SK-N-SH (cell line): Measurements from ENCODE around the gene STRBP. TPM values are rescaled to one million over a fixed set of nuclear protein-coding genes. Genes with fewer than 3 reads are reported as not detected.

Experiments used
- CTCF ChIA-PET: fragments of 300-600, 350-600 bp; formaldehyde crosslinking; extraction: SDS; loops from one replicate; lab custom pipeline; 2021; lab: Yijun Ruan, JAX
- POLR2A ChIA-PET: fragments of 350-600 bp; sonication (Branson Sonifier 250); formaldehyde crosslinking; extraction: SDS; loops from one replicate; lab custom pipeline; 2020; ENCODE audit warnings: antibody characterized with exemption, inconsistent platforms; lab: Yijun Ruan, JAX
- DNase-seq: peaks from one replicate; pipeline ENCODE4 v3.0.0; 2012
- H2AFZ ChIP-seq: fragments of 200-600 bp; sonication (generic); 2 replicates; pipeline ENCODE4 v1.8.1; 2016; ENCODE audit warnings: antibody characterized with exemption, mild to moderate bottlenecking, low read depth
- H3F3A ChIP-seq: fragments of 200-600 bp; sonication (generic); replicated peaks from 2 replicates; pipeline ENCODE3; 2016; ENCODE audit warnings: antibody characterized with exemption, mild to moderate bottlenecking; ENCODE audit not compliant: insufficient read depth
- H3K27ac ChIP-seq, 2 experiments: fragments of 200-500 bp in 1 of 2; fragments of 200-600 bp in 1 of 2; sonication (Bioruptor generic) in 1 of 2; sonication (generic), shearing (Covaris generic) in 1 of 2; 2 replicates each; pipeline versions ENCODE4 v1.5.1 to v1.6.1; 2014 to 2016; ENCODE audit warnings: low read depth in 2 of 2, inconsistent platforms in 1 of 2, low read length in 1 of 2, mild to moderate bottlenecking in 1 of 2, mixed read lengths in 1 of 2
- H3K27me3 ChIP-seq: fragments of 200-600 bp; sonication (generic), shearing (Covaris generic); 2 replicates; pipeline ENCODE4 v1.6.1; 2016; ENCODE audit warnings: mixed run types; ENCODE audit not compliant: insufficient read depth
- H3K36me3 ChIP-seq, 2 experiments: fragments of 200-500 bp in 1 of 2; fragments of 200-600 bp in 1 of 2; sonication (Bioruptor generic) in 1 of 2; sonication (generic) in 1 of 2; replicated peaks in 1 of 2; 2 replicates each; pipeline versions ENCODE3 to v1.5.1; 2014 to 2016; ENCODE audit warnings: low read length in 1 of 2, mild to moderate bottlenecking in 1 of 2; ENCODE audit not compliant: insufficient read depth in 2 of 2, control insufficient read depth in 1 of 2
- H3K4me1 ChIP-seq, 2 experiments: fragments of 200-500 bp in 1 of 2; fragments of 200-600 bp in 1 of 2; sonication (Bioruptor generic) in 1 of 2; sonication (generic), shearing (Covaris generic) in 1 of 2; 2 replicates each; pipeline versions ENCODE4 v1.5.1 to v1.6.1; 2014 to 2016; ENCODE audit warnings: low read depth in 1 of 2, low read length in 1 of 2, mixed run types in 1 of 2; ENCODE audit not compliant: insufficient read depth in 2 of 2, control insufficient read depth in 1 of 2
- H3K4me2 ChIP-seq: fragments of 200-600 bp; sonication (generic), shearing (Covaris generic); 2 replicates; pipeline ENCODE4 v1.6.1; 2017; ENCODE audit warnings: mixed run types
- H3K4me3 ChIP-seq, 2 experiments: fragments of 200-500 bp in 1 of 2; fragments of 200-600 bp in 1 of 2; sonication (Bioruptor generic) in 1 of 2; sonication (generic), shearing (Covaris generic) in 1 of 2; 2 replicates each; pipeline versions ENCODE4 v1.5.1 to v1.8.1; 2014 to 2016; ENCODE audit warnings: low read depth in 2 of 2, inconsistent platforms in 1 of 2, low read length in 1 of 2, mild to moderate bottlenecking in 1 of 2, mixed read lengths in 1 of 2, moderate library complexity in 1 of 2
- H3K79me2 ChIP-seq: fragments of 200-600 bp; sonication (generic); 2 replicates; pipeline ENCODE4 v1.8.1; 2017; ENCODE audit warnings: mild to moderate bottlenecking; ENCODE audit not compliant: insufficient read depth
- H3K9ac ChIP-seq: fragments of 200-600 bp; sonication (generic); 2 replicates; pipeline ENCODE4 v1.6.1; 2017; ENCODE audit warnings: mixed run types
- H3K9me2 ChIP-seq: fragments of 200-600 bp; sonication (generic); 2 replicates; pipeline ENCODE4 v1.6.1; 2017; ENCODE audit warnings: mixed run types
- H3K9me3 ChIP-seq: fragments of 200-600 bp; sonication (generic); 2 replicates; pipeline ENCODE4 v1.6.1; 2017; ENCODE audit warnings: mixed run types, mild to moderate bottlenecking, moderate library complexity
- H4K20me1 ChIP-seq: fragments of 200-600 bp; sonication (generic); 2 replicates; pipeline ENCODE4 v1.6.1; 2017; ENCODE audit warnings: mild to moderate bottlenecking, mixed run types; ENCODE audit not compliant: insufficient read depth
- CHD2 ChIP-seq: fragments of 150-350 bp; IDR thresholded peaks from 2 replicates; pipeline ENCODE4 v1.6.1; 2018; ENCODE audit warnings: low read length; ENCODE audit not compliant: partially characterized antibody
- ELF1 ChIP-seq: IDR thresholded peaks from 2 replicates; pipeline ENCODE4 v1.4.0; 2012
- EZH2phosphoT487 ChIP-seq: fragments of 200-600 bp; sonication (generic); IDR thresholded peaks from 2 replicates; pipeline ENCODE4 v1.6.1; 2017; ENCODE audit warnings: low read depth, mixed run types, mild to moderate bottlenecking, antibody characterized with exemption, moderate library complexity, borderline replicate concordance
- FOXJ3 ChIP-seq: sonication (generic); formaldehyde crosslinking; IDR thresholded peaks from 2 replicates; pipeline ENCODE4 v1.5.1; 2020; ENCODE audit warnings: mild to moderate bottlenecking, missing genetic modification reagents
- FOXM1 ChIP-seq: IDR thresholded peaks from 2 replicates; pipeline ENCODE4 v1.4.0; 2012; ENCODE audit warnings: low read depth, mild to moderate bottlenecking
- GATA2 ChIP-seq: sonication (generic); formaldehyde crosslinking; IDR thresholded peaks from 2 replicates; pipeline ENCODE4 v1.5.0; 2020; ENCODE audit warnings: mild to moderate bottlenecking, missing genetic modification reagents
- JUND ChIP-seq: IDR thresholded peaks from 2 replicates; pipeline ENCODE4 v1.4.0; 2012
- MEF2A ChIP-seq: IDR thresholded peaks from 2 replicates; pipeline ENCODE4 v1.4.0; 2012; ENCODE audit warnings: low read depth, borderline replicate concordance
- MXI1 ChIP-seq: IDR thresholded peaks from 2 replicates; pipeline ENCODE4 v1.6.1; 2012; ENCODE audit warnings: mild to moderate bottlenecking, low read depth, low read length, improper control_type of control experiment
- POLR2AphosphoS5 ChIP-seq: IDR thresholded peaks from 2 replicates; pipeline ENCODE4 v1.6.1; 2012; ENCODE audit warnings: low read depth, low read length
- RAD21 ChIP-seq: IDR thresholded peaks from 2 replicates; pipeline ENCODE4 v1.6.1; 2012; ENCODE audit warnings: mild to moderate bottlenecking, low read length
- SMC3 ChIP-seq: IDR thresholded peaks from 2 replicates; pipeline ENCODE4 v1.6.1; 2012; ENCODE audit warnings: low read depth, low read length, improper control_type of control experiment
- TCF12 ChIP-seq: IDR thresholded peaks from 2 replicates; pipeline ENCODE4 v1.4.0; 2012
- TEAD4 ChIP-seq: IDR thresholded peaks from 2 replicates; pipeline ENCODE4 v1.4.0; 2012; ENCODE audit warnings: mild to moderate bottlenecking, borderline replicate concordance; ENCODE audit not compliant: insufficient read depth
- whole genome bisulfite sequencing: methylation state at CpG from one replicate; pipeline ENCODE4 v1.1.6; 2017; ENCODE audit warnings: low lambda C conversion rate; 5-methylcytosine and 5-hydroxymethylcytosine counted together
- polyA plus RNA-seq, 3 experiments: library from polyadenylated mRNA; depleted of rRNA; stranded (reverse); fragments of >200 nt; gene quantifications; 2 replicates each; pipeline ENCODE4 v1.2.3, GENCODE V29; 2012
- TF ChIP-seq, protein P1 (sequence below): fragments of 150-350 bp; IDR thresholded peaks from 2 replicates; pipeline ENCODE4 v1.6.1; 2017; ENCODE audit warnings: antibody characterized with exemption, low read length, low read depth, borderline replicate concordance
- TF ChIP-seq, protein P2 (sequence below): IDR thresholded peaks from 2 replicates; pipeline ENCODE4 v1.6.1; 2012; ENCODE audit warnings: mild to moderate bottlenecking, low read depth, low read length, moderate library complexity
- TF ChIP-seq, protein P3 (sequence below): IDR thresholded peaks from 2 replicates; pipeline ENCODE4; 2012
- TF ChIP-seq, protein P4 (sequence below): IDR thresholded peaks from 2 replicates; pipeline ENCODE4 v1.4.0; 2012; ENCODE audit warnings: low read depth, borderline replicate concordance
- TF ChIP-seq, protein P5 (sequence below): fragments of 200-600 bp; sonication (generic); IDR thresholded peaks from 2 replicates; pipeline ENCODE4 v1.6.1; 2017; ENCODE audit warnings: antibody characterized with exemption, mild to moderate bottlenecking, moderate library complexity

The STRBP gene
- polyA plus RNA-seq, 1 of the 3 experiments (the other 2 are of a cell fraction) = 5.9 TPM

DNA sequence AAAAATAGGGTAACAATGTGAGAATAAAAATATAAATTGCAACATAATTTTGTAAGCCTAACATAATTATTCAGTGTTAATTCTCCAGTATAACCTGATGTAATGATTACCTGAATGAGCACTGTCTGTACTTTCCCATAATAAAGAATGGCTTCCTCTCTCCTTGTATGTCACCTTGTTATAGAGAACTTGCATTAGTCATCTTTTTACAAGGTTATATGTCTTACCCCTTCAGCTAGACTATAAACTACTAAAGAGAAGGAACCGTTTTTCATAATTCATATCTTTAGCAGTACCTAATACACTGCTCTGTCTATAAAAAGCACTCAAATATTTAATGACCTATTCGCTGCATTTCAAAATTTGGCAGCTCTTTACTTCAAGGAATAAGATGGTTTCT lies 19.8 kb downstream of the STRBP start:
- Histone ChIP-seq H3K27ac (no peak overlapping the region), H3K79me2 (no peaks in the 10 kb centered on the region), H3K9ac (no peak overlapping the region), H3K27me3 (no peaks in the 10 kb centered on the region), H3K9me3 (peaks cover 2% of the 10 kb centered on the region; the same call in 1 of the 2 replicates), H3K9me2 (no peaks in the 10 kb centered on the region), H3F3A (no peaks in the 10 kb centered on the region), H3K4me2 (no peak overlapping the region), H3K4me3 (no peak overlapping the region), H2AFZ (no peak overlapping the region), H4K20me1 (no peaks in the 10 kb centered on the region), H3K4me1 (peaks cover 0 to 11% of the 10 kb centered on the region in 2 experiments; a peak in 2 of 4 replicates), H3K36me3 (no peaks in the 10 kb centered on the region)
- TF ChIP-seq TEAD4 (no peak), FOXM1 (no peak), MXI1 (no peak), ELF1 (no peak), EZH2phosphoT487 (no peak), RAD21 (no peak), GATA2 (CRISPR knock-in tag) (no peak), JUND (no peak), TCF12 (no peak), MEF2A (no peak), SMC3 (no peak), FOXJ3 (CRISPR knock-in tag) (no peak), POLR2AphosphoS5 (no peak)
- TF ChIP-seq, protein P1, sequence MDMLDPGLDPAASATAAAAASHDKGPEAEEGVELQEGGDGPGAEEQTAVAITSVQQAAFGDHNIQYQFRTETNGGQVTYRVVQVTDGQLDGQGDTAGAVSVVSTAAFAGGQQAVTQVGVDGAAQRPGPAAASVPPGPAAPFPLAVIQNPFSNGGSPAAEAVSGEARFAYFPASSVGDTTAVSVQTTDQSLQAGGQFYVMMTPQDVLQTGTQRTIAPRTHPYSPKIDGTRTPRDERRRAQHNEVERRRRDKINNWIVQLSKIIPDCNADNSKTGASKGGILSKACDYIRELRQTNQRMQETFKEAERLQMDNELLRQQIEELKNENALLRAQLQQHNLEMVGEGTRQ = no peak
- TF ChIP-seq, protein P2, sequence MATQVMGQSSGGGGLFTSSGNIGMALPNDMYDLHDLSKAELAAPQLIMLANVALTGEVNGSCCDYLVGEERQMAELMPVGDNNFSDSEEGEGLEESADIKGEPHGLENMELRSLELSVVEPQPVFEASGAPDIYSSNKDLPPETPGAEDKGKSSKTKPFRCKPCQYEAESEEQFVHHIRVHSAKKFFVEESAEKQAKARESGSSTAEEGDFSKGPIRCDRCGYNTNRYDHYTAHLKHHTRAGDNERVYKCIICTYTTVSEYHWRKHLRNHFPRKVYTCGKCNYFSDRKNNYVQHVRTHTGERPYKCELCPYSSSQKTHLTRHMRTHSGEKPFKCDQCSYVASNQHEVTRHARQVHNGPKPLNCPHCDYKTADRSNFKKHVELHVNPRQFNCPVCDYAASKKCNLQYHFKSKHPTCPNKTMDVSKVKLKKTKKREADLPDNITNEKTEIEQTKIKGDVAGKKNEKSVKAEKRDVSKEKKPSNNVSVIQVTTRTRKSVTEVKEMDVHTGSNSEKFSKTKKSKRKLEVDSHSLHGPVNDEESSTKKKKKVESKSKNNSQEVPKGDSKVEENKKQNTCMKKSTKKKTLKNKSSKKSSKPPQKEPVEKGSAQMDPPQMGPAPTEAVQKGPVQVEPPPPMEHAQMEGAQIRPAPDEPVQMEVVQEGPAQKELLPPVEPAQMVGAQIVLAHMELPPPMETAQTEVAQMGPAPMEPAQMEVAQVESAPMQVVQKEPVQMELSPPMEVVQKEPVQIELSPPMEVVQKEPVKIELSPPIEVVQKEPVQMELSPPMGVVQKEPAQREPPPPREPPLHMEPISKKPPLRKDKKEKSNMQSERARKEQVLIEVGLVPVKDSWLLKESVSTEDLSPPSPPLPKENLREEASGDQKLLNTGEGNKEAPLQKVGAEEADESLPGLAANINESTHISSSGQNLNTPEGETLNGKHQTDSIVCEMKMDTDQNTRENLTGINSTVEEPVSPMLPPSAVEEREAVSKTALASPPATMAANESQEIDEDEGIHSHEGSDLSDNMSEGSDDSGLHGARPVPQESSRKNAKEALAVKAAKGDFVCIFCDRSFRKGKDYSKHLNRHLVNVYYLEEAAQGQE = no peak
- DNase-seq = no peak
- POLR2A ChIA-PET = no interaction called here
- CTCF ChIA-PET = interaction anchor here (1.2 kb wide), 1 partner anchor 100 kb away, joined by 3 read pairs; no protein-coding TSS in a partner anchor
- 91% methylated on average over 2 of the region's 2 CpGs for WGBS

DNA sequence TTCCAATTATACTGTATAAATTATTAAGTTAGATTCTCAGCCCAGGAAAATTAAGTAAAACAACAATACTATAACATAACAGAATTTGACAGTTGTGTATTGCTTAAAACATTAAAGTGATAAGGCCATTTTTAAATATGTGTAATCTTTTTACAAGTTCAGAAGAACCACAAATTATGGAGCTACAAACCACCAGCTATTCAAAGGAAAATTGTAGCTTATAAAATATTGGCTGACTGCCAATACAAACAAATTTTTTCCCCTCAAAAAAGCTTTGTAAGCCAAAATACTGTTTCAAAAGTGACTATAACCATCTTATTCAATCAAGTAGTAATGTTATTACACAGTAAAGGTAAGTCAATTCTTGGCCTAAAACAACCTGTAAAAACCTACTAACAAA lies 21.9 kb downstream of the STRBP start:
- Histone ChIP-seq H3K4me2 (no peak overlapping the region), H3K9ac (no peak overlapping the region), H3K9me3 (peaks cover 7% of the 10 kb centered on the region; the same call in 1 of the 2 replicates), H3K27ac (no peak overlapping the region), H3F3A (no peaks in the 10 kb centered on the region), H3K36me3 (peaks cover 0 to 3% of the 10 kb centered on the region in 2 experiments), H3K79me2 (no peaks in the 10 kb centered on the region), H2AFZ (no peak overlapping the region), H3K4me3 (no peak overlapping the region), H4K20me1 (no peaks in the 10 kb centered on the region), H3K9me2 (no peaks in the 10 kb centered on the region), H3K27me3 (no peaks in the 10 kb centered on the region), H3K4me1 (peaks cover 0 to 11% of the 10 kb centered on the region in 2 experiments; a peak in 2 of 4 replicates)
- ChIA-PET CTCF (interaction anchor here (0.6 to 1.8 kb wide), 3 partner anchors 53 to 227 kb away, joined by 3 to 7 read pairs (median 3); no protein-coding TSS in a partner anchor), POLR2A (no interaction called here)
- no peak for DNase-seq
- TF ChIP-seq FOXJ3 (CRISPR knock-in tag) = no peak
- no peak for TF ChIP-seq ELF1
- TF ChIP-seq, protein P3, sequence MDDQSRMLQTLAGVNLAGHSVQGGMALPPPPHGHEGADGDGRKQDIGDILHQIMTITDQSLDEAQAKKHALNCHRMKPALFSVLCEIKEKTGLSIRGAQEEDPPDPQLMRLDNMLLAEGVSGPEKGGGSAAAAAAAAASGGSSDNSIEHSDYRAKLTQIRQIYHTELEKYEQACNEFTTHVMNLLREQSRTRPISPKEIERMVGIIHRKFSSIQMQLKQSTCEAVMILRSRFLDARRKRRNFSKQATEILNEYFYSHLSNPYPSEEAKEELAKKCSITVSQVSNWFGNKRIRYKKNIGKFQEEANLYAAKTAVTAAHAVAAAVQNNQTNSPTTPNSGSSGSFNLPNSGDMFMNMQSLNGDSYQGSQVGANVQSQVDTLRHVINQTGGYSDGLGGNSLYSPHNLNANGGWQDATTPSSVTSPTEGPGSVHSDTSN = no peak
- TF ChIP-seq RAD21 = no peak
- no peak for TF ChIP-seq SMC3
- no peak for TF ChIP-seq EZH2phosphoT487
- TF ChIP-seq TEAD4 = no peak
- TF ChIP-seq, protein P4, sequence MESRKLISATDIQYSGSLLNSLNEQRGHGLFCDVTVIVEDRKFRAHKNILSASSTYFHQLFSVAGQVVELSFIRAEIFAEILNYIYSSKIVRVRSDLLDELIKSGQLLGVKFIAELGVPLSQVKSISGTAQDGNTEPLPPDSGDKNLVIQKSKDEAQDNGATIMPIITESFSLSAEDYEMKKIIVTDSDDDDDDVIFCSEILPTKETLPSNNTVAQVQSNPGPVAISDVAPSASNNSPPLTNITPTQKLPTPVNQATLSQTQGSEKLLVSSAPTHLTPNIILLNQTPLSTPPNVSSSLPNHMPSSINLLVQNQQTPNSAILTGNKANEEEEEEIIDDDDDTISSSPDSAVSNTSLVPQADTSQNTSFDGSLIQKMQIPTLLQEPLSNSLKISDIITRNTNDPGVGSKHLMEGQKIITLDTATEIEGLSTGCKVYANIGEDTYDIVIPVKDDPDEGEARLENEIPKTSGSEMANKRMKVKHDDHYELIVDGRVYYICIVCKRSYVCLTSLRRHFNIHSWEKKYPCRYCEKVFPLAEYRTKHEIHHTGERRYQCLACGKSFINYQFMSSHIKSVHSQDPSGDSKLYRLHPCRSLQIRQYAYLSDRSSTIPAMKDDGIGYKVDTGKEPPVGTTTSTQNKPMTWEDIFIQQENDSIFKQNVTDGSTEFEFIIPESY = no peak
- TF ChIP-seq CHD2 = no peak
- TF ChIP-seq, protein P5, sequence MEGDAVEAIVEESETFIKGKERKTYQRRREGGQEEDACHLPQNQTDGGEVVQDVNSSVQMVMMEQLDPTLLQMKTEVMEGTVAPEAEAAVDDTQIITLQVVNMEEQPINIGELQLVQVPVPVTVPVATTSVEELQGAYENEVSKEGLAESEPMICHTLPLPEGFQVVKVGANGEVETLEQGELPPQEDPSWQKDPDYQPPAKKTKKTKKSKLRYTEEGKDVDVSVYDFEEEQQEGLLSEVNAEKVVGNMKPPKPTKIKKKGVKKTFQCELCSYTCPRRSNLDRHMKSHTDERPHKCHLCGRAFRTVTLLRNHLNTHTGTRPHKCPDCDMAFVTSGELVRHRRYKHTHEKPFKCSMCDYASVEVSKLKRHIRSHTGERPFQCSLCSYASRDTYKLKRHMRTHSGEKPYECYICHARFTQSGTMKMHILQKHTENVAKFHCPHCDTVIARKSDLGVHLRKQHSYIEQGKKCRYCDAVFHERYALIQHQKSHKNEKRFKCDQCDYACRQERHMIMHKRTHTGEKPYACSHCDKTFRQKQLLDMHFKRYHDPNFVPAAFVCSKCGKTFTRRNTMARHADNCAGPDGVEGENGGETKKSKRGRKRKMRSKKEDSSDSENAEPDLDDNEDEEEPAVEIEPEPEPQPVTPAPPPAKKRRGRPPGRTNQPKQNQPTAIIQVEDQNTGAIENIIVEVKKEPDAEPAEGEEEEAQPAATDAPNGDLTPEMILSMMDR = no peak
